ENCODE data around the gene MACIR. TPM values are rescaled to one million over a fixed set of nuclear protein-coding genes. Genes with fewer than 3 reads are reported as not detected.
"Not testable (repeated sequence)": the region's sequence is repeated elsewhere in the genome, so short reads cannot be mapped to it uniquely, and the experiment has no call there.

The MACIR gene
- total RNA-seq, 2 donors from 2014 or later: 3.8 to 4.8 TPM

DNA sequence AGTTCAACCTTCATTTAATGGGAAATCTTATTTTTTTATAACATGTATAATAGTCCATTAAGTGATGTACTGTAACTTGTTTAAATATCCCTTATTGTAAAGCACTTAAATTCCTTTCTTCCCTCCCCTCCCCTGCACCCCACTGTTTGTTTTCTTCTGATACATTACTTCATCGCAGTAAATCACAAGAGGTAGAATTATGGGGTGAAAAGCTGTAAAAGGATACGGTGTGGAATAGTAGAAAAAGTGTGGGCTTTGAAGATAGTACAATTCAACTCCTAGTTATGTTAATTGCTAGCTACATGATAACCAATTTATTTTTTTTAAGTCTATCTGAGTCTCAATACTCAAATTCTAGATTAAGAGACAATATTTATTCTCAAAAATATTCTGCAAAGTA, 41.9 kb upstream of the MACIR start:
- Histone ChIP-seq H3K27me3 (no peaks in the 10 kb centered on the region), H3K9me3 (no peaks in the 10 kb centered on the region), H3K36me3 (no peaks in the 10 kb centered on the region), H3K4me1 (no peaks in the 10 kb centered on the region), H3K4me3 (no peak overlapping the region), H3K27ac (no peak overlapping the region)
- no peak for DNase-seq (ENCODE audit: low spot score)
- TF ChIP-seq, protein P1, sequence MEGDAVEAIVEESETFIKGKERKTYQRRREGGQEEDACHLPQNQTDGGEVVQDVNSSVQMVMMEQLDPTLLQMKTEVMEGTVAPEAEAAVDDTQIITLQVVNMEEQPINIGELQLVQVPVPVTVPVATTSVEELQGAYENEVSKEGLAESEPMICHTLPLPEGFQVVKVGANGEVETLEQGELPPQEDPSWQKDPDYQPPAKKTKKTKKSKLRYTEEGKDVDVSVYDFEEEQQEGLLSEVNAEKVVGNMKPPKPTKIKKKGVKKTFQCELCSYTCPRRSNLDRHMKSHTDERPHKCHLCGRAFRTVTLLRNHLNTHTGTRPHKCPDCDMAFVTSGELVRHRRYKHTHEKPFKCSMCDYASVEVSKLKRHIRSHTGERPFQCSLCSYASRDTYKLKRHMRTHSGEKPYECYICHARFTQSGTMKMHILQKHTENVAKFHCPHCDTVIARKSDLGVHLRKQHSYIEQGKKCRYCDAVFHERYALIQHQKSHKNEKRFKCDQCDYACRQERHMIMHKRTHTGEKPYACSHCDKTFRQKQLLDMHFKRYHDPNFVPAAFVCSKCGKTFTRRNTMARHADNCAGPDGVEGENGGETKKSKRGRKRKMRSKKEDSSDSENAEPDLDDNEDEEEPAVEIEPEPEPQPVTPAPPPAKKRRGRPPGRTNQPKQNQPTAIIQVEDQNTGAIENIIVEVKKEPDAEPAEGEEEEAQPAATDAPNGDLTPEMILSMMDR (IDR thresholded peaks at IDR 0.05): no peak

DNA sequence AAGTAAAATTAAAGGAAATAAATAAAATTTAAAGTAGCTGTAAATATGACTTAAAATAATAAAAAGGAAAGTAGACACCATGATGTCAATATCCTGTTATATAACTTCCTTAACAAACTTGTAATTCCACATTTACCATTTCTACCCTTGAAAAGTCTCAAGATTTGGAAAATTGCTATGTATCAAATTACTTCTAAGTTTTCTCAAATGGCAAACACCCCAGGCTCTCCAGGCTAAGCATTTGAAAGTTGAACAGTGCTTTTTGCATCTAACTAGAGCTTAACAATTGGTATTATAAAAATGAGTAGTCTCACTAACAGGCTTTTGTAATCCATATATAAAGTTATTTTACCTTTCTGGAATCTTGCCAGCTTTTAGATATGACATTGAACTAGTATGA, 41.5 kb upstream of the MACIR start:
- Histone ChIP-seq H3K27ac (no peak overlapping the region), H3K4me3 (no peak overlapping the region), H3K9me3 (no peaks in the 10 kb centered on the region), H3K4me1 (no peaks in the 10 kb centered on the region), H3K36me3 (no peaks in the 10 kb centered on the region), H3K27me3 (no peaks in the 10 kb centered on the region)
- no peak for DNase-seq (ENCODE audit: low spot score)
- TF ChIP-seq, protein P1 (IDR thresholded peaks at IDR 0.05): no peak

DNA sequence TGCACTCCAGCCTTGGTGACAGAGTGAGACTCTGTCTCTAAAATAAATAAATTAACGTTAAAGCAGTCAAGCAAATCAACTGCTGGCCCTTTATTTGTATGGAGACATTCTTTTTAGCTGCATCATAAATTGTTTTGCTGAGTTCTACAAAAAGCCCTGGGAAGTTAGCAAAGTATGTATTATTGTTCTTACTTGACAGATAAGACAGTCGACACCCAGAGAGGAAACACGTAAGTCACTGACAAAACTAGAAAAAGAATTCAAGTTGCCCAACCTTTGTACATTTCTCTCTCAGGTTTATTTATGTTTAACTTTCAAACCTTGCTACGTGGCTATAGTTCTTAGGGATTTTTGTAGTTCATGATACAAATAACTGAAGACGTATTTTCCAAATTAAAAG, 40.4 kb upstream of the MACIR start:
- H3K27ac ChIP-seq: no peak overlapping the region
- DNase-seq (ENCODE audit: low spot score): no peak

DNA sequence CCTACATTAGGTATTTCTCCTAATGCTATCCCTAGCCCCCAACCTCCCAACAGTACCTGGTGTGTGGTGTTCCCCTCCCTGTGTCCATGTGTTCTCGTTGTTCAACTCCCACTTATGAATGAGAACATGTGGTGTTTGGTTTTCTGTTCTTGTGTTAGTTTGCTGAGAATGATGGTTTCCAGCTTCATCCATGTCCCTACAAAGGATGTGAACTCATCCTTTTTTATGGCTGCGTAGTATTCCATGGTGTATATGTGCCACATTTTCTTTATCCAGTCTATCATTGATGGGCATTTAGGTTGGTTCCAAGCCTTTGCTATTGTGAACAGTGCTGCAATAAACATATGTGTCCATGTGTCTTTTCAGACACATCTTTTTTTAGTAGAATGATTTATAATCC, 39.5 kb upstream of the MACIR start:
- H3K4me3 ChIP-seq; H3K36me3 ChIP-seq; DNase-seq (ENCODE audit: low spot score); H3K4me1 ChIP-seq; H3K27ac ChIP-seq; H3K27me3 ChIP-seq; H3K9me3 ChIP-seq: not testable (repeated sequence)

More for the DNA sequence above, 40.4 kb upstream of the MACIR start:
- no peaks in the 10 kb centered on the region for H3K4me1 ChIP-seq
- no peaks in the 10 kb centered on the region for H3K27me3 ChIP-seq
- no peak overlapping the region for H3K4me3 ChIP-seq
- no peaks in the 10 kb centered on the region for H3K36me3 ChIP-seq
- TF ChIP-seq, protein P1 (IDR thresholded peaks at IDR 0.05): no peak
- no peaks in the 10 kb centered on the region for H3K9me3 ChIP-seq

DNA sequence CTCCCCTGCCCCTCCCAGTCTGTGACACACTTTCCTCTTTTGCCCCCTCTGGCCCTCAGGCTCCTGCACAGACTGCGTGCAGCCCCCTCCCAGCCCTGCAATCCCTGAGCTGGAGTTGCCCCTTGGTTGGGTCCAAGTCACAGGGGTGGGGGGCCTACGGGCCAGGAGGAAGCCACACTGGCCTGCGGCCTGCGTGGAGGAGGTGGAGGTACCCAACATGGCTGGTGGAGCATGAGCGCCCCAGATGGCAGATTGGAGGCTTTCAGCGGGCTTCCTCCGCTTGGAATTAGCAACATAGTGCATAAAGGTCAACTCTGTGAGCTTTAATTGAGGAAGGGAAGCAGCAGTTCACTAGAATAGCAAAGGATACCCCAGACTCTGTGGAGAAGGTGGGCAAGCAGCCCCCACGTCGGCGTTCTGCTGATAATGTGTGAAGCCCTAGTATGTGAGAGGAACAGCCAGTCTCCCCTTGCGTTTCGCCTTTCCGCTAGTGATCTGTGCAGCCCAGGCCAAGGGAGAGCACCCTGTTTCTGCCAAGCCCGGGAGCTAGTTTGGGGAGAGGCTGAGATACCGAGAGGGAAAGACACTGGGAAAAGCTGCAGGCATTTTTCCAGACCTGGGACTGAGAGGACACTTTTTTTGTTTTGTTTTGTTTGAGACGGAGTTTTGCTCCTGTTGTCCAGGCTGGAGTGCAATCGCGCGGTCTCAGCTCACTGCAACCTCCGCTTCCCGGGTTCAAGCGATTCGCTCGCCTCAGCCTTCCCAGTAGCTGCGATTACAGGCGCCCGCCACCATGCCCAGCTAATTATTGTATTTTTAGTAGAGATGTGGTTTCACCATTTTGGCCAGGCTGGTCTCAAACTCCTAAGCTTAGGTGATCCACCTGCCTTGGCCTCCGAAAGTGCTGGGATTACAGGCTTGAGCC, 35.3 kb upstream of the MACIR start:
- H3K4me3 ChIP-seq: no peak overlapping the region
- no peak for DNase-seq (ENCODE audit: low spot score)
- no peaks in the 10 kb centered on the region for H3K4me1 ChIP-seq
- no peaks in the 10 kb centered on the region for H3K27me3 ChIP-seq
- H3K27ac ChIP-seq: no peak overlapping the region
- H3K36me3 ChIP-seq: no peaks in the 10 kb centered on the region
- no peaks in the 10 kb centered on the region for H3K9me3 ChIP-seq
- TF ChIP-seq, protein P1 (IDR thresholded peaks at IDR 0.05): no peak

DNA sequence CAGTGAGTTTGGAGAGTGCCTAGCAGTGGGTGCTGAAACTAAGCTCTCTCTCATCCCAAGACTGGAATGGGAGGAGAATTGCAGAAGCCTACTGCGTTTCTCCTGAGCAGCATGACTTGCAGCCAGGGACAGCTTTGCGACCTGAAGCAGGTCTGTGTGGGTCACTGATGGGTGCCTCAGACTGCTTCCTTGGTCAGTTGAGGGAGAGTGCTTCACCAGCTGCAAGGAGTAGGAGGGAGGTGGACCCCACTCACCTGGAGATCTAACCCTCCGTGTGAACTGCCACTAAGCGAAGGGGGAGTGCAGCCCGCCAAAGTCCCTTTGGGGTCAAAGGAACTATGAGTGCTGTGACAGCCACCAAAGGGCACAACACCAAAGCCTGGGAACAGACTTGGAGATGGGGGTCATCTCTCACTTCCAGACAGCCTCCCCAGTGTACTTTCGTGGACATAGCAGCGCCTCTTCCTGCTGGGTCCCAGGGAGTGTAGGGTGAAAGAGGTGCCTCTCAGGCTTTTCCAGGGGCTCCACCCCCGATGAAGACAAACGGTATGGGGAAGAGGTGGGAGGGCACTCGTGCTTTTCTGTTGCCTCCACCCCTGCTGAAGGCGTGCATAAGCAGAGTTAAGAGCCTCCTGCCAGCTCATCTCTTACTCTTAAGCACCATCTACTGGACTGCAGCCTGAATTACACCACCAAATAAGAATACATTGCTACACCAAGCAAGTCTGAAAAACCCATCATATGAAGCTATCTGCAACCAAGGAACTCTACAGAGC, 34.3 kb upstream of the MACIR start:
- H3K27ac ChIP-seq: no peak overlapping the region
- no peak overlapping the region for H3K4me3 ChIP-seq
- TF ChIP-seq, protein P1 (IDR thresholded peaks at IDR 0.05): peak in 1 of 2 donors; percentile 71
- no peaks in the 10 kb centered on the region for H3K4me1 ChIP-seq
- H3K9me3 ChIP-seq: no peaks in the 10 kb centered on the region
- H3K27me3 ChIP-seq: no peaks in the 10 kb centered on the region
- H3K36me3 ChIP-seq: no peaks in the 10 kb centered on the region
- no peak for DNase-seq (ENCODE audit: low spot score)
